Liver (tissue), 9 donors: Measurements from ENCODE around the gene ABHD10. TPM values are rescaled to one million over a fixed set of nuclear protein-coding genes. Genes with fewer than 3 reads are reported as not detected.

Experiments
- DNase-seq: peaks from one replicate; pipeline ENCODE4 v3.0.0-alpha.2; 2017; ENCODE audit warnings: low spot score
- H3K27ac ChIP-seq, 2 donors: one replicate each; pipeline ENCODE4 v1.7.0; 2013; ENCODE audit warnings: inconsistent platforms in 2 of 2, low read length in 2 of 2, control low read depth in 1 of 2, low read depth in 1 of 2, mild to moderate bottlenecking in 1 of 2
- H3K27me3 ChIP-seq, 4 donors: one replicate each; pipeline versions ENCODE4 v1.6.1 to v1.7.0; 2013; ENCODE audit warnings: low read length in 3 of 4, inconsistent platforms in 1 of 4, mild to moderate bottlenecking in 1 of 4, moderate library complexity in 1 of 4; ENCODE audit not compliant: control insufficient read depth in 4 of 4, insufficient read depth in 4 of 4
- H3K36me3 ChIP-seq, 4 donors: one replicate each; pipeline versions ENCODE4 v1.6.1 to v1.7.0; 2013; ENCODE audit warnings: low read length in 3 of 4, mild to moderate bottlenecking in 3 of 4, low read depth in 1 of 4, moderate library complexity in 1 of 4; ENCODE audit not compliant: control insufficient read depth in 4 of 4, insufficient read depth in 3 of 4
- H3K4me1 ChIP-seq, 4 donors: one replicate each; pipeline versions ENCODE4 v1.6.1 to v1.7.0; 2013; ENCODE audit warnings: low read length in 3 of 4, mild to moderate bottlenecking in 3 of 4, moderate library complexity in 1 of 4; ENCODE audit not compliant: control insufficient read depth in 4 of 4, insufficient read depth in 4 of 4
- H3K4me3 ChIP-seq, 3 donors: one replicate each; pipeline versions ENCODE4 v1.6.1 to v1.7.0; 2013; ENCODE audit warnings: low read length in 3 of 3, control low read depth in 1 of 3, low read depth in 1 of 3, mild to moderate bottlenecking in 1 of 3
- H3K9ac ChIP-seq, 2 donors: one replicate each; pipeline ENCODE4 v1.7.0; 2013; ENCODE audit warnings: low read length in 2 of 2, mild to moderate bottlenecking in 2 of 2, moderate library complexity in 2 of 2, control low read depth in 1 of 2, low read depth in 1 of 2
- H3K9me3 ChIP-seq, 4 donors: one replicate each; pipeline versions ENCODE4 v1.6.1 to v1.7.0; 2013; ENCODE audit warnings: low read length in 3 of 4; ENCODE audit not compliant: control insufficient read depth in 4 of 4
- ATF3 ChIP-seq: IDR thresholded peaks from 2 replicates; pipeline ENCODE4 v1.6.1; 2016; ENCODE audit warnings: antibody characterized with exemption
- EGR1 ChIP-seq, 2 donors: IDR thresholded peaks; 2 replicates each; pipeline ENCODE4 v1.6.1; 2016 to 2018; ENCODE audit warnings: antibody characterized with exemption in 2 of 2, low read depth in 2 of 2
- FOXA1 ChIP-seq: IDR thresholded peaks from 2 replicates; pipeline ENCODE4 v1.6.1; 2016; ENCODE audit warnings: antibody characterized with exemption
- FOXA2 ChIP-seq: IDR thresholded peaks from 2 replicates; pipeline ENCODE4 v1.6.1; 2016; ENCODE audit warnings: antibody characterized with exemption
- GABPA ChIP-seq, 2 donors: IDR thresholded peaks in 1 of 2; conservative IDR thresholded peaks in 1 of 2; 2 replicates each; pipeline ENCODE4 v1.6.1; 2016; ENCODE audit warnings: antibody characterized with exemption in 2 of 2, mild to moderate bottlenecking in 1 of 2, moderate library complexity in 1 of 2
- HNF4A ChIP-seq, 2 donors: conservative IDR thresholded peaks; 2 replicates each; pipeline ENCODE4 v1.6.1; 2016; ENCODE audit warnings: antibody characterized with exemption in 2 of 2, mild to moderate bottlenecking in 2 of 2
- HNF4G ChIP-seq: IDR thresholded peaks from 2 replicates; pipeline ENCODE4 v1.6.1; 2016; ENCODE audit warnings: antibody characterized with exemption
- JUND ChIP-seq, 2 donors: IDR thresholded peaks; 2 replicates each; pipeline ENCODE4 v1.6.1; 2016; ENCODE audit warnings: antibody characterized with exemption in 2 of 2
- MAX ChIP-seq: IDR thresholded peaks from 2 replicates; pipeline ENCODE4 v1.6.1; 2016; ENCODE audit warnings: antibody characterized with exemption
- NR2F2 ChIP-seq: IDR thresholded peaks from 2 replicates; pipeline ENCODE4 v1.6.1; 2016; ENCODE audit warnings: antibody characterized with exemption
- RAD21 ChIP-seq, 2 donors: IDR thresholded peaks; 2 replicates each; pipeline ENCODE4 v1.6.1; 2016; ENCODE audit warnings: antibody characterized with exemption in 2 of 2, mild to moderate bottlenecking in 2 of 2
- REST ChIP-seq: IDR thresholded peaks from 2 replicates; pipeline ENCODE4 v1.6.1; 2016; ENCODE audit warnings: antibody characterized with exemption, mild to moderate bottlenecking
- RXRA ChIP-seq, 2 donors: IDR thresholded peaks; 2 replicates each; pipeline ENCODE4 v1.6.1; 2017 to 2018; ENCODE audit warnings: antibody characterized with exemption in 2 of 2, mild to moderate bottlenecking in 1 of 2
- TAF1 ChIP-seq: conservative IDR thresholded peaks from 2 replicates; pipeline ENCODE4 v1.6.1; 2016; ENCODE audit warnings: antibody characterized with exemption, mild to moderate bottlenecking
- YY1 ChIP-seq: IDR thresholded peaks from 2 replicates; pipeline ENCODE4 v1.6.1; 2016; ENCODE audit warnings: antibody characterized with exemption, mild to moderate bottlenecking
- WGBS: extraction: QIAGEN DNeasy Blood & Tissue Kit; methylation state at CpG from one replicate; pipeline ENCODE4 v1.1.7; 2013; 5-methylcytosine and 5-hydroxymethylcytosine counted together
- polyA plus RNA-seq, 2 donors: library from polyadenylated mRNA; stranded (reverse) in 1 of 2; unstranded in 1 of 2; fragments of 200-250 nt in 1 of 2; fragments of >200 nt in 1 of 2; fragmentation: Nextera tagmentation in 1 of 2; extraction: Ambion mirVana in 1 of 2; gene quantifications; one replicate each; pipeline versions ENCODE4 v1.2.1 to v1.2.3, GENCODE V29; 2013 to 2015
- total RNA-seq, 2 donors: library from RNA; depleted of rRNA; stranded (reverse); fragments of >200 nt; gene quantifications; one replicate each; pipeline ENCODE4 v1.2.3, GENCODE V29; 2014
- TF ChIP-seq, protein P1 (sequence below): fragments of 150-350 bp; IDR thresholded peaks from 2 replicates; pipeline ENCODE4 v1.5.1; 2017; ENCODE audit warnings: improper control_type of control experiment, low read depth, low read length; ENCODE audit not compliant: missing input control
- donor health status: healthy.
- donor health status: healthy.
- donor health status: healthy.
- donor health status: healthy.
- donor health status: healthy.

ABHD10 gene
- total and polyA plus RNA-seq, 4 donors, result 15.1 to 22.1 (median 18.9) TPM

DNA sequence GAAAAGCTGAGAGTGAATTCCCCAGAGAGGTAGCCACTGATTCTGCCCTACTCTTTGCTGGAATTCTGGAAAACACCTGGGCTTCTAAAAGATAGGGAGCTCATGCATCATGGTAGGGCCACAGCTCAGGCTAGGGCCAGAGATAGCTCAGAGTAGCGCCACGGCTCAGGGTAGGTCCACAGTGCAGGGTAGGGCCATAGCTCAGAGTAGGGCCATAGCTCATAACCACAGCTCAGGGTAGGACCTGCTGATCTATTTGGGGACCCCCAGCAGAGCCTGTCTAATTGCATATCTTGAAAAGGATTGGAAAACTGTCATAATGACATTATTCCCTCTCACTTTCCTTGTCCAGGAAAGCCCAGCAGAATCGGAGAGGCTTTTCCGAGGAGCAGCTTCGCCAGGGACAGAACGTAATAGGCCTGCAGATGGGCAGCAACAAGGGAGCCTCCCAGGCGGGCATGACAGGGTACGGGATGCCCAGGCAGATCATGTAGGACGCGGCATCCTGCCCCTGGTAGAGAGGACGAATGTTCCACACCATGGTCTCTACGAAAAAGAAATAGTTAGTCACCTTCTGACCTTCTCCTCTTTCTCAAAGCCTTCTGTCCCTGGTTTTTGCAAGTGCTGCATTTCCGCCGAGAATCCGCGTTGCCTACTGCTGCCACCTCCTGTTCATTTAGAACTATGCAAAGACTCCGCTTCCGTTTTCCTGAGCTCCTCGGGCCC lies 34.4 kb downstream of the ABHD10 start:
- H3K9me3 ChIP-seq, result no peaks in the 10 kb centered on the region
- H3K27me3 ChIP-seq, result no peaks in the 10 kb centered on the region
- peaks cover 2 to 13% (median 8%) of the 10 kb centered on the region in 4 donors for H3K4me1 ChIP-seq
- 38% methylated on average over 19 of the region's 19 CpGs for WGBS
- no peak overlapping the region for H3K9ac ChIP-seq
- no peak overlapping the region for H3K4me3 ChIP-seq
- DNase-seq, result peak; percentile 46
- no peaks in the 10 kb centered on the region for H3K36me3 ChIP-seq
- no peak overlapping the region for H3K27ac ChIP-seq
- peak; percentile 95 to 96 for TF ChIP-seq RAD21 (IDR thresholded peaks at IDR 0.05)
- peak; percentile 78 for TF ChIP-seq NR2F2
- TF ChIP-seq, protein P1, sequence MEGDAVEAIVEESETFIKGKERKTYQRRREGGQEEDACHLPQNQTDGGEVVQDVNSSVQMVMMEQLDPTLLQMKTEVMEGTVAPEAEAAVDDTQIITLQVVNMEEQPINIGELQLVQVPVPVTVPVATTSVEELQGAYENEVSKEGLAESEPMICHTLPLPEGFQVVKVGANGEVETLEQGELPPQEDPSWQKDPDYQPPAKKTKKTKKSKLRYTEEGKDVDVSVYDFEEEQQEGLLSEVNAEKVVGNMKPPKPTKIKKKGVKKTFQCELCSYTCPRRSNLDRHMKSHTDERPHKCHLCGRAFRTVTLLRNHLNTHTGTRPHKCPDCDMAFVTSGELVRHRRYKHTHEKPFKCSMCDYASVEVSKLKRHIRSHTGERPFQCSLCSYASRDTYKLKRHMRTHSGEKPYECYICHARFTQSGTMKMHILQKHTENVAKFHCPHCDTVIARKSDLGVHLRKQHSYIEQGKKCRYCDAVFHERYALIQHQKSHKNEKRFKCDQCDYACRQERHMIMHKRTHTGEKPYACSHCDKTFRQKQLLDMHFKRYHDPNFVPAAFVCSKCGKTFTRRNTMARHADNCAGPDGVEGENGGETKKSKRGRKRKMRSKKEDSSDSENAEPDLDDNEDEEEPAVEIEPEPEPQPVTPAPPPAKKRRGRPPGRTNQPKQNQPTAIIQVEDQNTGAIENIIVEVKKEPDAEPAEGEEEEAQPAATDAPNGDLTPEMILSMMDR, result peak; percentile 79
- TF ChIP-seq ATF3, result no peak

DNA sequence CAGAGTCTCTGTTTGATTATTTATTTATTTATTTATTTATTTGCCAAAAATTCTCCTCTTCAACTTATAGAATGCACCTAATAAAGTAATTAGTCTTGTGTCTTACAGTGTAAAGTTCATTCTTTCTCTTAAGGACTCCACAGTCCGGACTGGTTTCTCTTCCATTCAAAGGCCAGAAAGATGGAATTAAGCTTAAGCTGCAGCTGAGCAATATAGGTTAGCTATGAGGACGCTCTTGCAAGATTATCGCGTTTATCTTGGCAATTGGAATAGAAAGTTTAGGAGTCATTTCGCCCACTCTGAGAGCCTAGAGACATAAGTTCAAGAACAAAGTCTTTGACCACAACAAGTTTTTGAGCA lies 34.9 kb downstream of the ABHD10 start:
- TF ChIP-seq YY1 (no peak), TAF1 (no peak), NR2F2 (no peak), RAD21 (IDR thresholded peaks at IDR 0.05) (no peak)
- DNase-seq, result no peak
- Histone ChIP-seq H3K4me1 (peaks cover 1 to 7% (median 2%) of the 10 kb centered on the region in 4 donors), H3K4me3 (no peak overlapping the region), H3K9me3 (no peaks in the 10 kb centered on the region), H3K36me3 (no peaks in the 10 kb centered on the region), H3K27me3 (no peaks in the 10 kb centered on the region), H3K27ac (no peak overlapping the region), H3K9ac (no peak overlapping the region)
- WGBS, result 55% methylated on average over 5 of the region's 5 CpGs

- no peaks in the 10 kb centered on the region for H3K36me3 ChIP-seq
- no peaks in the 10 kb centered on the region for H3K9me3 ChIP-seq
- no peak for DNase-seq
- H3K4me3 ChIP-seq, result no peak overlapping the region
- no peaks in the 10 kb centered on the region for H3K27me3 ChIP-seq
- H3K27ac ChIP-seq, result no peak overlapping the region
- peaks cover 0 to 2% (median 0%) of the 10 kb centered on the region in 4 donors for H3K4me1 ChIP-seq
- H3K9ac ChIP-seq, result no peak overlapping the region
- TF ChIP-seq NR2F2 (no peak), JUND (IDR thresholded peaks at IDR 0.05) (no peak), TAF1 (no peak), FOXA1 (no peak), HNF4G (no peak), FOXA2 (no peak), RXRA (IDR thresholded peaks at IDR 0.05) (no peak), HNF4A (conservative IDR thresholded peaks at IDR 0.05) (no peak), EGR1 (IDR thresholded peaks at IDR 0.05; ENCODE audit: low read depth in 2 of 2) (no peak), GABPA (IDR thresholded peaks at IDR 0.05 in 1 of 2, conservative IDR thresholded peaks at IDR 0.05 in 1 of 2) (no peak), RAD21 (IDR thresholded peaks at IDR 0.05) (no peak), REST (no peak), MAX (no peak)
- TF ChIP-seq, protein P1, result no peak
Measured at GRCh38 chr3:112017091-112017490, 38.3 kb downstream of the ABHD10 start.
